HG03097 (cell line): ENCODE data around the gene PRSS36.
"Not testable (repeated sequence)": the region's sequence is repeated elsewhere in the genome, so short reads cannot be mapped to it uniquely, and the experiment has no call there.

ENCODE experiments used
- ATAC-seq: cut with Tn5 transposase; IDR thresholded peaks from one replicate; pipeline ENCODE4 v1.9.1; 2021; ENCODE audit not compliant: unreplicated experiment, low FRiP score

The PRSS36 gene

GRCh38 chr16:31106509-31107464 lies 43.1 kb downstream of the PRSS36 start:
- ATAC-seq: no peak

DNA sequence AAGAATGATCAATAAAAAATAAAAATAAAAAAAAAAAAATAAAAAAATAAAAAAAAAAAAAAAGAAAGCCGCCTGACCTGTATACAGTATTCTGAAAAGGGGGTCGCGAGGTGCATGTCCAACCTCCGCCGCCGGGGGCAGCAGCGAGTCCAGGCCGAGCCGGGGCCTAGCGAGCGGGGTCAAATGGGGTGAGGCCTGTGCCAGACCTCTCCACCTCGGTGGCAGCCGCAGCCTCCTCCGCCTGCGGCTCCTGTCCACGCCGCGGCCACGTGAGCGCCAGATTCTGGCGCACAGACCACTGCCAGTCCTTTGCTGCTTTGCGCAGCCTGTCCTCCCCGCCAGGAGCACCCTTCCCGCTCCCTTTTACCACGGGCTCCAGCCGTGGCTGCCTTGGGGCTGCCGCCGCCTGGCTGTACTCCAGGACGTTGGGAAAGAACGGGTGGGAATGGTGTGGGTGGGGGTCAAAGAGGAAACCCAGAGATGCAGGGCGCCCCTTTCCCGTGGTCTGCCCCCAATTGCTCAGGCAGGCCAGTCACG lies 44.1 kb downstream of the PRSS36 start:
- ATAC-seq: no peak

DNA sequence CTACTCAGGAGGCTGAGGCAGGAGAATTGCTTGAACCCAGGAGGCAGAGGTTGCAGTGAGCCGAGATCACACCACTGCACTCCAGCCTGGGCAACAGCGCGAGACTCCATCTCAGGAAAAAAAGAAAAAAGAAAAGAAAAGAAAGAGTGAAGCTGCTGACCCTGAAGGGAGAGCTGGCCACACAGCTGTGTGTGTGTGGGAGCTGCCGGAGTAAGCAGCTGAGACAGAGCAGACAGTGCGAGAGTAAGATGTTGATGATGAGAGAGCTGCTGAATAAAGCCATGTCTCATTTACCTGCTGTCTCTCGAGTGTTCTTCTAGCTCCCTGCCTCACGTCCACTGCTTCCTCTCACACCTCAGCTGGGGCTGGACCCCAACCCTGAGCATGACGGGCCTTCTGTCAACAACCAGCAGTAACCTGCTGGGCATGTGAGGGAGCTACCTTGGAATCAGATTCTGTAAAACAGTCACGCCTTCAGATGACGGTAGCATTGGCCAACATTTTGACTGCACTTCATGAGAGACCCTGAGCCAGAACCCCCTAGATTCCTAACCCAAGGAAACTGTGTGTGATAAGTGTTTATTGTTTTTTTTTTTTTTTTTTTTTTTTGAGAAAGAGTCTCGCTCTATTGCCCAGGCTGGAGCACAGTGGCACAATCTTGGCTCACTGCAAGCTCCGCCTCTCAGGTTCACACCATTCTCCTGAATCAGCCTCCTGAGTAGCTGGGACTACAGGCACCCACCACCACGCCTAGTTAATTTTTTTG lies 48.8 kb downstream of the PRSS36 start:
- not testable (repeated sequence) for ATAC-seq

DNA sequence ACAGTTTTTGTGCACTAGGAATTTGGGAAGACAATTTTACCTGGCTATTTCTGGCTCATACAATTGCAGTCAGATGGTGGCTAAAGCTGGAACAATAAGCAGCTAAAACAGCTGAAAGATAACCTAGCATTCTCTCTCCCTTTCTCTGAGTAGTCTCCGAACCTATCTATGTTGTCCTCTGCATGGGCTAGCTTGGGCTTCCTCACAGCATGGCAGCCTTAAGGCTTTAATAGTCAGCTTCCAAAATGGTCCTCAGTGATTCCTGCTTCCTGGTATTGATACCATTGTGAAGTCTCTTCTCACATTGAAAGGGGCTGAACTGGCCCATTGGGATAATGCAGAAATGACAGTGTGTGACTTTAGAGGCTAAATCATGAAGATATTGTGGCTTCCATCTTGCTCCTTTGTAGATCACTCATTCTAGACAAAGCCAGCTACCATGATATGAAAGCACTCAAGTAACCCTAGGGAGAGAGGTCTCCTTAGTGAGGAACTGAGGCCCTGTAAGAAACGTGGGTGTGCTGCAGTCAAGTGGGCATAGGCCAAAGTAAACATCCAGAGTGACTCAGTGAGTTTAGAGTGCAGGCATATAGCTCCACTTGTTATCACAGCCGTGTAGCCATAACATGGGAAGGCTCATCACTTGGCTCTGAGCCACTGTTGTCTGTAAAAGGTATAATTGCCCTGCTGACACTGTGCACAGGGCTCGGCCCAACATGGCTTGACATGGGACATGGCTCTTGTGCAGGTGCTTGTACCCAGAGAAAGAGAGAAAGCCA lies 49.8 kb downstream of the PRSS36 start:
- no peak for ATAC-seq

DNA sequence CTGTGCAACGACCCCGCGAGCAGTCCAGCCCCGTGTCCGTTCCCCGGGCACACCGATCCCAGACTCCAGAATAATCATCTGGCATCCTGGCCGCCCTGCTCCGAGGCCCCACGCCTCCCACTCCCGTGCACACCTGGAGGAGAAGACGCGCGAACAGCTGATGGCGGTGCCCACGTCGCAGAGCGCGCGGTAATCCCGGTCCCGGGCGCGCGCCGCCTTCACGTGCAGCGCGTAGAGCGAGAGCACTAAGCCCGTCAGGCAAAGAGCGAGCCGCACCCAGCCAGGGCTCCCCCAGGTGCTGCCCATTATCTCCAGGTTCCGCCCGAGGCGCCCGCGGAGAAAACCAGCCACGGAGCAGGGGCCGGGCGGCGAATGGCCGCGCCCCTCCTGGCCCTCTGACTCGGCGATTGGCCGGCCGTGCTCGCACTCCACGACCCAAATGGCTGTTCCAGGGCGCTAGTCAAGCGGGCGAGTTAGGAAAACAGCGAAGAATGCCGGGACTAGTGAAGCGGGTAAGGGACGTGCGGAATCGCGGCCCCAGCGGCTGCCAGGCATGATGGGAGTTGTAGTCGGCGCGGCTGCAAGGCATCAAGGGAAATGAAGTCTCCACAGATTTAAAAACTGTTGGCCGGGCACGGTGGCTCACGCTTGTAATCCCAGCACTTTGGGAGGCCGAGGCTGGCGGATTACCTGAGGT lies 55.3 kb downstream of the PRSS36 start, which contains the start of gene VKORC1:
VKORC1 (minus strand) TSS at position 374 of the 697 bp plus-strand sequence; CDS start at position 306, 68 bp downstream.
- ATAC-seq: peak; percentile 86

- peak; percentile 3 for ATAC-seq
Measured at GRCh38 chr16:31094088-31094423, 55.8 kb downstream of the PRSS36 start.

GRCh38 chr16:31093132-31093703 lies 56.6 kb downstream of the PRSS36 start:
- ATAC-seq: no peak

GRCh38 chr16:31092330-31092729 lies 57.5 kb downstream of the PRSS36 start:
- ATAC-seq: no peak

DNA sequence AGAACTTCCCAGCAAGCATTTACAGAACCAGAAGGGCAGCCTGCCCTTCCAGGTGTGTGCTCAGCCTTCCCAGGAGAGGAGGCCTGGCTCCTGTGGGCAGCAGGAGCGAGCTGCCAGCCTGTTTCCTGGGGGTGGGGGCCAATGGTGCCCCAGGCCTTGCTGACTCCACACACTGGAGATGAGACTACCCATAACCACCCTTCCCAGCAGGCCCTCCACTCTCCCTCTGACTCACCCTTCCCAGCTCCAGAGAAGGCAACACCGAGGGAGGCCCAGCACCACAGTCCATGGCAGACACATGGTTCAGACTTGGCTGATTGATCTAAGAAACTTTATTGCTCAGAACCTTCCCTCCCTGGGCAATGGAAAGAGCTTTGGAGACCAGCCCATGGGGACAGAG lies 59.3 kb downstream of the PRSS36 start:
- no peak for ATAC-seq

DNA sequence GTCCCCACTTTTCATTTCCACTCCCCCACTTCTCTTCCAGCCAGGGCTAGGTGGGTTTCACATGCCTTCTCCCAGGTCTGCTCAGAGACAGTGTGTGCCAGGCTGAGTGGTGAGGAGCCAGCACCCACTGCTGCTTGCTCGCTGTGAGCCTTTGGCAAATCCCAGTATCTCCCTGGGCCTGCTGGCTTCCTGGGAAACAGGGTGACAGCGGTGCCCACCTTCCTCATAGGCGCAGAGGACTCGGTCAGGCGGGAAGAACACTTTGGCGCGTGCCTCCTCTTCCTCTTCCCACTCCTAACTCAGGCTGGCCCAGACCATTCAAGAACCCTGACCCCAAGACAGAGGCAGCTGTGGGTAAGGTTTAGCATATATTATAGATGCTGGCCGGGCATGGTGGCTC lies 60.7 kb downstream of the PRSS36 start:
- no peak for ATAC-seq
